Common myeloid progenitor, CD34-positive (primary cell): ENCODE data around the gene ZNF746.
A peak's percentile ranks its signal among the peaks of the same experiment; 100 is the strongest.
"Not testable (repeated sequence)": the region's sequence is repeated elsewhere in the genome, so short reads cannot be mapped to it uniquely, and the experiment has no call there.

Source experiments
- CTCF ChIA-PET: fragments of 350-600 bp; sonication (Branson Sonifier 250); formaldehyde crosslinking; loops from one replicate; lab custom pipeline; 2021; ENCODE audit warnings: antibody characterized with exemption; lab: Charles Lee
- POLR2A ChIA-PET: fragments of 350-600 bp; sonication (Branson Sonifier 250); formaldehyde crosslinking; loops from one replicate; lab custom pipeline; 2021; ENCODE audit warnings: antibody characterized with exemption; lab: Charles Lee
- DNase-seq, 3 donors: peaks; one replicate each; pipeline versions ENCODE4 v3.0.0 to v3.0.0-alpha.2; 2013
- H3K27ac ChIP-seq, 2 experiments: 1 replicate in 1 of 2; 2 replicates in 1 of 2; pipeline ENCODE4 v1.7.0; 2013; ENCODE audit warnings: inconsistent platforms in 2 of 2, low read length in 2 of 2, mild to moderate bottlenecking in 2 of 2, low read depth in 1 of 2, moderate library complexity in 1 of 2; ENCODE audit not compliant: severe bottlenecking in 2 of 2, insufficient read depth in 1 of 2, poor library complexity in 1 of 2
- H3K27me3 ChIP-seq, 5 experiments: replicated peaks in 2 of 5; 1 replicate in 3 of 5; 2 replicates in 2 of 5; pipeline versions ENCODE4 v1.6.1 to v1.7.0; 2013; ENCODE audit warnings: low read length in 4 of 5, mild to moderate bottlenecking in 2 of 5, moderate library complexity in 2 of 5, inconsistent platforms in 1 of 5; ENCODE audit not compliant: insufficient read depth in 5 of 5, control insufficient read depth in 4 of 5
- H3K36me3 ChIP-seq, 4 experiments: 1 replicate in 2 of 4; 2 replicates in 2 of 4; pipeline versions ENCODE4 v1.6.1 to v1.7.0; 2013; ENCODE audit warnings: low read length in 3 of 4, control low read depth in 1 of 4, mild to moderate bottlenecking in 1 of 4; ENCODE audit not compliant: control insufficient read depth in 4 of 4, insufficient read depth in 4 of 4
- H3K4me1 ChIP-seq, 4 experiments: 1 replicate in 3 of 4; 2 replicates in 1 of 4; pipeline versions ENCODE4 v1.6.1 to v1.7.1; 2013; ENCODE audit warnings: low read length in 3 of 4, mild to moderate bottlenecking in 3 of 4, control low read depth in 1 of 4, inconsistent platforms in 1 of 4, moderate library complexity in 1 of 4; ENCODE audit not compliant: control insufficient read depth in 4 of 4, insufficient read depth in 4 of 4; ENCODE audit errors: control extremely low read depth in 1 of 4
- H3K4me3 ChIP-seq, 7 experiments: 1 replicate in 4 of 7; 2 replicates in 3 of 7; pipeline versions ENCODE4 v1.5.1 to v1.7.0; 2013; ENCODE audit warnings: mild to moderate bottlenecking in 7 of 7, low read length in 6 of 7, moderate library complexity in 6 of 7, inconsistent platforms in 2 of 7, low read depth in 2 of 7, control low read depth in 1 of 7; ENCODE audit not compliant: insufficient read depth in 4 of 7, control insufficient read depth in 1 of 7; ENCODE audit errors: extremely low read depth in 1 of 7
- H3K9me3 ChIP-seq, 5 experiments: 1 replicate in 4 of 5; 2 replicates in 1 of 5; pipeline versions ENCODE4 v1.6.1 to v1.7.1; 2013; ENCODE audit warnings: low read length in 4 of 5, mild to moderate bottlenecking in 2 of 5, inconsistent platforms in 1 of 5, low read depth in 1 of 5, moderate library complexity in 1 of 5; ENCODE audit not compliant: control insufficient read depth in 4 of 5, insufficient read depth in 2 of 5; ENCODE audit errors: control extremely low read depth in 1 of 5
- WGBS: methylation state at CpG from one replicate; pipeline ENCODE4 v1.1.5; 2013; ENCODE audit not compliant: insufficient coverage; 5-methylcytosine and 5-hydroxymethylcytosine counted together

Gene ZNF746

GRCh38 chr7:149500201-149500600, 2.6 kb upstream of the ZNF746 start:
- Histone ChIP-seq H3K9me3 (peaks cover 0 to 3% (median 0%) of the 10 kb centered on the region in 5 experiments), H3K4me1 (peaks cover 4 to 28% (median 18%) of the 10 kb centered on the region in 4 experiments), H3K27ac (no peak overlapping the region), H3K36me3 (no peaks in the 10 kb centered on the region), H3K27me3 (peaks cover 0 to 1% (median 0%) of the 10 kb centered on the region in 5 experiments), H3K4me3 (no peak overlapping the region)
- CTCF ChIA-PET: interaction anchor here (0.7 to 1.3 kb wide), 4 partner anchors 8 to 126 kb away, joined by 3 read pairs; partner anchors contain the start of gene ZNF777
- POLR2A ChIA-PET: interaction anchor here (0.5 kb wide), 1 partner anchor 40 kb away, joined by 4 read pairs; no protein-coding TSS in a partner anchor
- DNase-seq: no peak

GRCh38 chr7:149498811-149499210, 1.2 kb upstream of the ZNF746 start:
- CTCF ChIA-PET: no interaction called here
- Histone ChIP-seq H3K27ac (no peak overlapping the region), H3K4me1 (peaks cover 4 to 37% (median 27%) of the 10 kb centered on the region in 4 experiments), H3K36me3 (peaks cover 0 to 3% (median 2%) of the 10 kb centered on the region in 4 experiments), H3K4me3 (no peak overlapping the region), H3K27me3 (peaks cover 0 to 1% (median 0%) of the 10 kb centered on the region in 5 experiments), H3K9me3 (no peaks in the 10 kb centered on the region)
- POLR2A ChIA-PET: interaction anchor here (0.7 kb wide), 1 partner anchor 485 kb away, joined by 3 read pairs; no protein-coding TSS in a partner anchor
- DNase-seq: no peak
- 100% methylated on average over 5 of the region's 6 CpGs for WGBS

- Histone ChIP-seq H3K4me3 (peak overlapping the region; percentile 69 to 90 (median 78)), H3K9me3 (no peaks in the 10 kb centered on the region), H3K36me3 (peaks cover 5 to 23% (median 16%) of the 10 kb centered on the region in 4 experiments), H3K27ac (peak overlapping the region in 1 of 2 experiments; percentile 77), H3K27me3 (peaks cover 0 to 1% (median 0%) of the 10 kb centered on the region in 5 experiments), H3K4me1 (peaks cover 4 to 37% (median 27%) of the 10 kb centered on the region in 4 experiments)
- 5% methylated on average over 40 of the region's 51 CpGs for WGBS
- CTCF ChIA-PET: interaction anchor here (0.6 to 2.1 kb wide), 4 partner anchors 14 to 254 kb away, joined by 3 to 17 read pairs (median 6); no protein-coding TSS in a partner anchor
- POLR2A ChIA-PET: no interaction called here
- peak; percentile 21 to 62 (median 47) for DNase-seq
These were observed 792 bp downstream of the ZNF746 start for GRCh38 chr7:149496642-149497391.

GRCh38 chr7:149495785-149496641, 1.6 kb downstream of the ZNF746 start:
- Histone ChIP-seq H3K4me3 (peak overlapping the region in 6 of 7 experiments; percentile 6 to 90 (median 74)), H3K27me3 (peaks cover 0 to 1% (median 0%) of the 10 kb centered on the region in 5 experiments), H3K4me1 (peaks cover 4 to 37% (median 27%) of the 10 kb centered on the region in 4 experiments), H3K27ac (peak overlapping the region in 1 of 2 experiments; percentile 77), H3K9me3 (no peaks in the 10 kb centered on the region), H3K36me3 (peaks cover 6 to 31% (median 24%) of the 10 kb centered on the region in 4 experiments)
- POLR2A ChIA-PET: no interaction called here
- peak in 2 of 3 donors; percentile 46 for DNase-seq
- 43% methylated on average over 4 of the region's 13 CpGs for WGBS
- CTCF ChIA-PET: interaction anchor here (0.6 to 2.1 kb wide), 8 partner anchors 12 to 254 kb away, joined by 3 to 17 read pairs (median 4); partner anchors contain the start of gene ZNF777

GRCh38 chr7:149494738-149495368, 2.8 kb downstream of the ZNF746 start:
- peaks cover 6 to 43% (median 35%) of the 10 kb centered on the region in 4 experiments for H3K36me3 ChIP-seq
- peaks cover 0 to 1% (median 0%) of the 10 kb centered on the region in 5 experiments for H3K27me3 ChIP-seq
- POLR2A ChIA-PET: no interaction called here
- DNase-seq: peak; percentile 85 to 96 (median 95)
- H3K4me3 ChIP-seq: peak overlapping the region in 3 of 7 experiments; percentile 24 to 90 (median 85)
- no peaks in the 10 kb centered on the region for H3K9me3 ChIP-seq
- H3K4me1 ChIP-seq: peaks cover 4 to 34% (median 27%) of the 10 kb centered on the region in 4 experiments
- H3K27ac ChIP-seq: peak overlapping the region in 1 of 2 experiments; percentile 74
- 55% methylated on average over 5 of the region's 6 CpGs for WGBS
- CTCF ChIA-PET: interaction anchor here (0.5 to 2.1 kb wide), 9 partner anchors 8 to 397 kb away, joined by 3 to 17 read pairs (median 3); partner anchors contain the start of gene ZNF777

GRCh38 chr7:149493975-149494374, 3.6 kb downstream of the ZNF746 start:
- 92% methylated on average over 12 of the region's 20 CpGs for WGBS
- H3K4me3 ChIP-seq, DNase-seq, H3K27me3 ChIP-seq, H3K27ac ChIP-seq, H3K9me3 ChIP-seq, POLR2A ChIA-PET: not testable (repeated sequence)
- Histone ChIP-seq H3K4me1 (peaks cover 4 to 34% (median 27%) of the 10 kb centered on the region in 4 experiments), H3K36me3 (peaks cover 6 to 50% (median 40%) of the 10 kb centered on the region in 4 experiments)
- CTCF ChIA-PET: interaction anchor here (0.8 kb wide), 1 partner anchor 9 kb away, joined by 3 read pairs; no protein-coding TSS in a partner anchor
